GM18909 (cell line): ENCODE measurements around the gene RASL10A.

Experiments used
- ATAC-seq: cut with Tn5 transposase; IDR thresholded peaks from one replicate; pipeline ENCODE4 v1.9.1; 2021; ENCODE audit warnings: mild to moderate bottlenecking; ENCODE audit not compliant: unreplicated experiment, poor library complexity

Gene RASL10A

DNA sequence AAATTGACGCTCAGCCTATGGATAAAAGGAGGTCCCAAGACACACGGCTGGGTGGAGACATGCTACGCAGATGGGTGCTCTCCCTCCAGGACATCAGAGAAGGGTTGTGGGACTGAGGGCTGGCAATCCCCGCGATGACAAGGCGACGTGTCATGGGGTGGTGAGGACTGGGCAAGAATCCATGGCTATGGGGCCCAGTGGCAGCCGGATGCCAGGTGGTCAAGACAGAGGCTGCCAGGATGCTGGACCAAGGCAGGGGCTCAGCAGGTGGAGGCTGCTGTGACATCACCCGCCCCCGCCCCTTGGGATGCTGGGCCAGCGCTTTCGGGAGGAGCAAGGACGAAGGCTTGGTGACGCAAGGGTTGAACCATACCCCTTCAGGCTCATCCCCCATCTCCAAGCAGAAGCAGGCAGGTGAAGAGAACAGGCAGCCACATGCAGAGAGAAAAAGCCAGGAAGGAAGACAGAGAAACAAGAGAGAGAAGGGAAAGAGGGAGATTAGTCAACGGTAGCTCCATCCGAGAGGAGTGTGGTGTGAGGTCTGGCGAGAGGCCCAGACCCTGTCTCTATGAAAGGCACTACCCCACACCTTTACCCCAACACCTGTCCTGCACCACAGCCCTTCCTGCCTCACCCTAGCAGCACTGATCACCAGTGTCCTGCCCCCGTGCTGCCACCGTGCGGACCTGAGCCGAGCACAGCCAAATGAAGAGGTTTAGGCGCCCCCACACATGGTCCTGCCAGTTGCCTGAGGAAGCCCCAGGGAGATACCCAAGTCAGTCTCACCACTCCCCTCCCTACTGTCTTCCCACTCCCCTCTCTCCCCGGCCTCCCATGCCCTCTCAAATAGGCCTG, 24.1 kb upstream of the RASL10A start:
- no peak for ATAC-seq

- no peak for ATAC-seq
Measured at GRCh38 chr22:29338398-29338797, 22.9 kb upstream of the RASL10A start.

DNA sequence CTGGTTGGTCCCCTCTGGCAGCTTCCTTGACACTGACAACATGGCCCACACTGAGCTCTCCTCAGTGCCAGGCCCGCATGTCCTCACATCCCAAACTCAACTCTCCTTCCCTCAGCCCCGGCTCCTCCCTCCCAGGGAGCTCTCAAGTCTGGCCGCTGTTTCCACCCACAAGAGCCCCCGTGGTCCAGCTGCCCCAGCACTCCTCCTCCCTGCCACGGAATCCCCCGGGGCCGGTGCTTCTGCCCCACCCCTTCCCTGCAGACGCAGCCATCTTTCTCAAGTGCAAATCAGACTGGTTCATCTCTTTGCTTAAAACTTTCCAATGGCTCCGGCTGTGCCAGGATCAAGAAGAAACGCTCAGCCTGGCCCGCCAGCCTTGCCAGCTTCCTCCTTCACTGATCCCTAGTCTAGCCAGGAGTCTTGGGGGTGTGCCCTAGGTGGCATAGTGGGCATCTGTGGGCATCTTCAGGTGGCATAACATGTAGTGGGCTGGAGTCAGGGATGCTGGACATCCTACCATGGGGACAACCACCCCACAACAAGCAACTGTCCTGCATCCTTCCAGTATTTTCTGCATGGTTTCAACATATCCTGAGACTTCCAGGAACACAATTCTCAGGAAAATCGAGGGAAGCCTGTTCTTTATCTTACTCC, 22.3 kb upstream of the RASL10A start:
- ATAC-seq: no peak

DNA sequence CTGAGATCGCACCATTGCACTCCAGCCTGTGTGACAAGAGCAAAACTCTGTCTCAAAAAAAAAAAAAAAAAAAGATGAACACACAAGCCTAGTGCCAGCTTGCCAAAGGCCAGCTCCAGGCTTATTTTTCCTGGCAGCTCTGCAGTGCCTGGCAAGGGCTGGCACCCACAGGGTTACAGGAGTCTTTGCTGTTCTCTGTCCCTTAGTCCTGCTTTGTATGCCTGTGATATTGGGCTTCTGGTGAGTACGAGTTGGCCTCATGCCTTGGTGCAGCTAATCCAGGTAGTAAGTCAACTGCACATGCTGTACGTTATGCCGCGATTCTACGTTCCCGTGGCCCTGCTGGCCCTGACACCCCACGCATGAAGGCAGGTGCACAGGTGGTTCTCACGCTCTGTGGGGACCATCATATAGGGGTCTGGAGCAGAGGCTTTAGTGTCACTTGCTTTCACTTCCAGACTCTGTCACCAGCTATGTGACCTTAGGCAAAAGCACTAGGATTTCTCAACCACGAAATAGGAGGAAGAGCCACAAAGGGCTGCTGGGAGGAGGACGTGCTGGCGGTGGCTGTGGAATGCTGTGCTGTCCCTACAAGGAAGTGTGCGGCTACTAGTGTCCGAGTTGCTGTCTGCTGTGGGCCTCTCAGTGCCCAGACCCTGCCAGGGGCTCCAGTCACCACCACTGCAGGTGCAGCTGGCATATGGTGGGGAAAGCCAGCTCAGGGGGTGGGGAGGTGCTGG, 21.4 kb upstream of the RASL10A start:
- ATAC-seq: no peak

GRCh38 chr22:29335656-29336055, 20.2 kb upstream of the RASL10A start:
- no peak for ATAC-seq

DNA sequence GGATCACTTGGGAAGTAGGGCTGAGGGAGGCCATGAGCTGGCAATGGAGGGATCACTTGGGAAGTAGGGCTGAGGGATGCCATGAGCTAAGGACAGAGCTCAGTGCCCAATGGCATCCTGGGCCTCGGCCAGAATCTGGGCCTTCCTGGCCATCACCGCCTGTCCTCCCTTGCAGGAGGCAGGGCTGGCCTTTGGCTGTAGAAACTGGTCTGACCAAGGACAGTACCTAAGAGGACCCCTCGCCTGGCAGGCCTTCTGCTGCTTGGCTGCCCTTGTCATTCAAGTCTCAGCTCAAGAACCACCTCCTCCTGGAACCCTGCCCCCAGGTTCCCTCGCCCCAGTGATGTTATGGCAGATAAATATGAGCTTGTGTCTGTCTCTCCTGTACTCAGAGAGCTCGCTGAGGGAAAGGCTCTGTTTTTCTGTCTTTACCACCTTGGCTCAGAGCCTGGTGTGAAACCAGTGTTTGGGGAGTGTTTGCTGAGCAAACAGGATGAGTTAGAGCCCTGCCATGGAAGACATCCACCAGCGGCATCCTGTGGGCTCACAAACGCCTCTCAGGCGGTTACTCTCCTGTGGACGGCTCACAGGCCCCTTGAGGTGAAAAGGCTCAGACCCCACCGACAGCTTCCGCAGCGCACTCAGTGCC, 19.3 kb upstream of the RASL10A start:
- ATAC-seq: no peak

GRCh38 chr22:29334148-29334547, 18.7 kb upstream of the RASL10A start:
- ATAC-seq: no peak

DNA sequence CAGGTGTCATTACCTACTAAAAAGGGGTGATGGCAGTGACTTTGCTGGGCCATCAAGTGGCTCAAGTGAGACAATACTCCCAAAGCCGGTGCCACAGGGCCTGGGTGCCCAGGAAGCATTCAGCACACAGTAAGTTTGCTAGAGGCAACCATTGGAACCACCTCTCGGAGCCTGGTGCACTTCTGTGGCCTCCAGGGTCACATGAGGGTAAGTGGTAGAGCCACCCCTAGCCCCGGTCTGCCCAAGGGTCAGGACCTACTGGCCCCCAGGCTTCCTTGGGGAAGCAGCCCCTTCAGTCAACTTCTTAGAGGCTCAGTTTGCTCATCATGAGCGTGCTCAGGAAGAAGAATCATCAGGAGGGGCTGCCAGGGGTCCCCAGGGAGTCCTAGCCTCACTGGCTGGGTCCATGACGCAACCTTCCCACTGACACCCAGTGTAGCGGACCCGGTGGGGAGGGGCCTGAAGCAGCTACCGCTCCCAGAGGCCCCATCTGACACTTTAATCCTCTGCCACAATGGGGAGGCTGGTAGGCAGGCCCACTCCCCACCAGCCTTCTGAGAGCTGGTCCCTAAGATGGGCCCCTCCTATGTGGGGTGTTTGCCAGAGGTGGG, 17.5 kb upstream of the RASL10A start:
- ATAC-seq: no peak

DNA sequence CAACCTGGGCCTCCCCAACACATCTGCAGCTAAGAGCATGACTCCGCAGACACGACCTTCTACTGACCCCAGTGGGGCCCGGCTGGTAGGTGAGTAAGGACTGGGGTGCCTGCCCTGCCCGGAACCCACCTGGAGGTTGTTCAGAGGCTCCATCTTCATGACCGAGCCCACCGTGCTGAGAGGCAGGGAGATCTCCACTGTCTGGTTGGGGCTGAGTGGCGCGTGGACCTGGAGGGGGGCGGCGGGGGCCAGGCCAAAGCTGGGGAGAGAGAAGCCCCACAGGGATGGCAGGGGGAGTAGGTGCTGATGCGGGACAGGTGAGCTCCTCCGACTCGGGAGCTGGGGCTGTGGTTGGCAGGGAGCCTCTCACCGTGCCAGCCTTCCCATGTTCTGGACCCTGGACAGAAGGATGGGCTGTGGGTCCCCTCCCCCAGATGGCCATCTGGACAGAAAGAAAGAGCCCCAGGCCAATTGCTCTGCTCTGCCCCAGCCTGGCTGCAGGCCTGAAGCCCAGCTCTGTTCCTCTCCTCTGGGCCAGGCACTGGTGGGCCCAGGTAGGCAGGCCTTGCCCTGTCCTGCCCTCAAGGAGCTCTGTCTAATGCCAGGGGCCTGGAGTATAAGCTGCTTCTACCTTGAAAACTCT, 16.3 kb upstream of the RASL10A start:
- ATAC-seq: no peak

DNA sequence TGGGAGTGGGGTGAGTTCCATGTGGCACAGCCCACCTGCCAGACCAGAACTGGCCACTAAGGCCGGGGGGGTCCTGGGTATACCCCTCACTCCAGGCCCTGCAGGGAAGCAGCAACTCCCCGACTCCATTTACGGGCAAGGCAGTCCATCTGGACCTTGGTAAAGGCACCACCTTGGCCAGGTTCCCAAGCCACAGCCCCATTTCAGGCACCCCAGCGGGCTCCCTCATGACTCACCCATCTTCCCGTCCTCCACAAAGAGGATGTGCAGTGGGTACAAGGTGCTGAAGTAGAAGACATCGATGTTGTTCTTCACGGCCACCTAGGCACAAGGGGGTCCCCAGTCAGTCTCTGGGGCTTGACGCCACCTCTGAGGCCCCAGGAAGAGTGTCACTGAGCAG, 15.7 kb upstream of the RASL10A start:
- ATAC-seq: no peak

DNA sequence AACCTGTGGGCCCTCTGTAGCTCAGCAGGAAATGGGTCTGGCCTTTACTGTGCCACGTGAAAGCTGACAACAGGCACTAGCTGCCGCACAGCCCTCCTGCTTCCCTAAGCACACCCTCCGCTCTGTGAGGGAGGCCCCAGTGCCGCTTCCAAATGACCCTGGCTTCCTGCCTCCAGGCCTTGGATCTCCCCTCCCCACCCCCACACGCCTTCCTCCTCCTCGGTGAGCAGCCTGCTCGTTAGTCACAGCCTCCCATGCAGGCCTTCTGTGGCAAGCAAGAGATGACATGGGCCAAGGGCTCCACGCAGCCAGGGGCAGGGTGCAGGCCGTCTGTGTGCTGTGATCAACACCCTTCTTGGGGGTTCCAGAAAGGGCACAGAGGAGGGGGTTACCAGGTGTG, 15.3 kb upstream of the RASL10A start:
- ATAC-seq: no peak

DNA sequence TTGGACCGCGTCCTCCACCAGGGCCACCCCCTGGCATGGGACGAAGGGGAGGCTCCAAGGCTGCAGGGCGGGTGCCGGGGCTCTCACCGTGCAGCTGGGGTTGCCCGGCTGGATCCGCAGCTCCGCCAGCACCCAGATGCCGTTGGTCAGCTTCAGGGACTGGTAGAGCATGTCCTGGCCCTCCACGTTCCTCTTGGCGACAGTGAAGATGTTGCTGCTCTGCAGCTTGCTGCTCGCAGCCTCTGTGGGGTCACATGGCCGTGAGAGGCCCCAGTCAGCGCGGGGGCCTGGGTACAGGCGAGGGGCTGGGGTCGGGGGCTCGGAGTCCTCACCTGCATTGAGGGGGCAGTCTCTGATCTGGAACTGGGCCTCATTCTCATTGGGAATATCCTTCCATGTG, 14.8 kb upstream of the RASL10A start:
- no peak for ATAC-seq

- ATAC-seq: no peak
Measured at GRCh38 chr22:29329581-29329980, 14.1 kb upstream of the RASL10A start.

GRCh38 chr22:29328566-29329500, 13.3 kb upstream of the RASL10A start:
- no peak for ATAC-seq

GRCh38 chr22:29328055-29328454, 12.6 kb upstream of the RASL10A start:
- no peak for ATAC-seq

GRCh38 chr22:29327089-29327764, 11.7 kb upstream of the RASL10A start:
- ATAC-seq: no peak

GRCh38 chr22:29326481-29326880, 11.0 kb upstream of the RASL10A start:
- no peak for ATAC-seq

DNA sequence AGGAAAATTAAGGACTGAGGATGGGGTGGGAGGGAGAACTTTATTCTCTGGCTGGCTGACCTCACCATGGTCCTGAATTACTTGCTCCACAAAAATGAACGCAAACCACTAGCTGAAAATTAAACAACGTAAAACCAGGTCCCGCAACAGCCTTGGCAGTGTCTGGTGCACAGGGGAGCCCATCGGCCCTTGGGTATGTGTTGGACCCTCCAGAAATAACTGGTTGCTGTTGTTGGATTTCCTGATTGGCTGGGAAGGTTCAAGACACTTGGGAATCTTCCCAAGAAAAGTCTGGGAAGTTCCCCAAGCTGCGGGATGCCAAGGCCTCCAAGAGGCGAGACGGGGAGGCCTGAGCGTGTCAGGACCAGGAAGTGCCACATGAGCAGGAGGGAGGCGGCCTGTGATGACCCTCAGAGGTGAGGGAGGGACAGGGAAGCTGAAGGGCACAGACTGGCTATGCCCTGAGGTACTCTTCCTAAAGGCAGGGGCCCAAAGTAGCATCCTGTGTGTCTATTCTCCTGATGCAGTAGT, 10.4 kb upstream of the RASL10A start:
- ATAC-seq: no peak
